OCI-LY3 (cell line): ENCODE data around the gene OTX1.

Experiments used
- H2AFZ ChIP-seq: fragments of 200-600, 300-600 bp; shearing (Covaris generic); 2 replicates; pipeline ENCODE4 v1.6.0; 2014; ENCODE audit warnings: antibody characterized with exemption, low read depth, low read length
- H3K27ac ChIP-seq: fragments of 200-600, 300-600 bp; sonication (generic); 2 replicates; pipeline ENCODE4 v1.5.1; 2014; ENCODE audit warnings: mild to moderate bottlenecking, low read length, moderate library complexity, mixed read lengths
- H3K27me3 ChIP-seq: fragments of 200-600, 300-600 bp; sonication (generic); 2 replicates; pipeline ENCODE4 v1.6.1; 2014; ENCODE audit warnings: low read depth, low read length, mixed read lengths
- H3K36me3 ChIP-seq: fragments of 200-600, 300-600 bp; sonication (generic); replicated peaks from 2 replicates; pipeline ENCODE3; 2014; ENCODE audit warnings: low read depth, low read length, mixed read lengths
- H3K4me1 ChIP-seq: fragments of 300-600, 200-600 bp; sonication (generic); 2 replicates; pipeline ENCODE4 v1.6.1; 2014; ENCODE audit warnings: low read length, mixed read lengths
- H3K4me2 ChIP-seq: fragments of 200-600, 300-600 bp; sonication (generic); 2 replicates; pipeline ENCODE4 v1.6.1; 2014; ENCODE audit warnings: low read length, mixed read lengths
- H3K4me3 ChIP-seq: fragments of 300-600, 200-600 bp; sonication (generic); 2 replicates; pipeline ENCODE4 v1.5.1; 2014; ENCODE audit warnings: antibody characterized with exemption, mild to moderate bottlenecking, low read length, moderate library complexity
- H3K79me2 ChIP-seq: fragments of 300-600, 200-600 bp; shearing (Covaris generic); 2 replicates; pipeline ENCODE4 v1.6.1; 2014; ENCODE audit warnings: mild to moderate bottlenecking, low read length, mixed read lengths
- H3K9ac ChIP-seq: fragments of 300-600, 200-600 bp; shearing (Covaris generic); 2 replicates; pipeline ENCODE4 v1.6.0; 2014; ENCODE audit warnings: mild to moderate bottlenecking, low read length, moderate library complexity
- H3K9me3 ChIP-seq: fragments of 200-600, 300-600 bp; shearing (Covaris generic); 2 replicates; pipeline ENCODE4 v1.6.1; 2014; ENCODE audit warnings: low read length, mixed read lengths; ENCODE audit not compliant: insufficient read depth
- H4K20me1 ChIP-seq: fragments of 200-600, 300-600 bp; sonication (generic); 2 replicates; pipeline ENCODE4 v1.6.1; 2016; ENCODE audit warnings: low read length, mixed read lengths; ENCODE audit not compliant: insufficient read depth
- CTCF ChIP-seq: fragments of 200-600, 300-600 bp; sonication (generic); IDR thresholded peaks from 2 replicates; pipeline ENCODE4 v1.5.1; 2014; ENCODE audit warnings: antibody characterized with exemption, low read length, low read depth
- EZH2phosphoT487 ChIP-seq: fragments of 200-600 bp; shearing (Covaris generic); IDR thresholded peaks from 2 replicates; pipeline ENCODE4 v1.6.1; 2018; ENCODE audit warnings: antibody characterized with exemption, mixed run types, low read depth

Gene OTX1

GRCh38 chr2:63056107-63057050, 5.7 kb downstream of the OTX1 start:
- TF ChIP-seq CTCF (no peak), EZH2phosphoT487 (no peak)
- H3K4me1 ChIP-seq, result no peaks in the 10 kb centered on the region
- no peaks in the 10 kb centered on the region for H3K27me3 ChIP-seq
- no peaks in the 10 kb centered on the region for H4K20me1 ChIP-seq
- no peak overlapping the region for H3K9ac ChIP-seq
- no peaks in the 10 kb centered on the region for H3K79me2 ChIP-seq
- H3K9me3 ChIP-seq, result no peaks in the 10 kb centered on the region
- peaks cover 13% of the 10 kb centered on the region for H3K36me3 ChIP-seq
- H3K4me3 ChIP-seq, result no peak overlapping the region
- H3K4me2 ChIP-seq, result no peak overlapping the region
- H2AFZ ChIP-seq, result no peak overlapping the region
- H3K27ac ChIP-seq, result no peak overlapping the region

- Histone ChIP-seq H3K79me2 (no peaks in the 10 kb centered on the region), H3K4me2 (no peak overlapping the region), H3K27ac (no peak overlapping the region), H2AFZ (no peak overlapping the region), H4K20me1 (no peaks in the 10 kb centered on the region), H3K9me3 (no peaks in the 10 kb centered on the region), H3K4me1 (no peaks in the 10 kb centered on the region), H3K27me3 (no peaks in the 10 kb centered on the region), H3K4me3 (no peak overlapping the region), H3K36me3 (peaks cover 13% of the 10 kb centered on the region), H3K9ac (no peak overlapping the region)
- TF ChIP-seq CTCF, result no peak
- no peak for TF ChIP-seq EZH2phosphoT487
Measured at GRCh38 chr2:63057249-63058143, 6.9 kb downstream of the OTX1 start.

- Histone ChIP-seq H3K36me3 (peaks cover 13% of the 10 kb centered on the region), H3K79me2 (no peaks in the 10 kb centered on the region), H2AFZ (no peak overlapping the region), H3K4me2 (no peak overlapping the region), H3K27me3 (no peaks in the 10 kb centered on the region), H3K9me3 (no peaks in the 10 kb centered on the region), H3K4me3 (no peak overlapping the region), H3K9ac (no peak overlapping the region), H4K20me1 (no peaks in the 10 kb centered on the region), H3K27ac (no peak overlapping the region), H3K4me1 (no peaks in the 10 kb centered on the region)
- TF ChIP-seq EZH2phosphoT487 (no peak), CTCF (no peak)
Measured at GRCh38 chr2:63058144-63058920, 7.7 kb downstream of the OTX1 start.
